IMR-90 (cell line): ENCODE results near the gene CORO1C. TPM values are rescaled to one million over a fixed set of nuclear protein-coding genes. Genes with fewer than 3 reads are reported as not detected.

Experiments used
- ATAC-seq: fragments of 200-7000 bp; cut with Tn5 transposase; 2 replicates; pipeline ENCODE4 v1.9.1; 2020; ENCODE audit warnings: low read depth, mild to moderate bottlenecking, moderate library complexity
- BruUV-seq: library from RNA; stranded (reverse); fragments of 400-500 nt; replicated peaks from 2 replicates; lab custom pipeline; 2021; lab: Mats Ljungman, UMichigan
- CTCF ChIA-PET: fragments of 300-600 bp; formaldehyde crosslinking; extraction: SDS; loops from one replicate; lab custom pipeline; 2021; ENCODE audit warnings: antibody characterized with exemption; lab: Yijun Ruan, JAX
- POLR2A ChIA-PET: fragments of 300-600 bp; sonication (Branson Sonifier 250); formaldehyde crosslinking; loops from one replicate; lab custom pipeline; 2022; ENCODE audit warnings: antibody characterized with exemption; ENCODE audit not compliant: unreplicated experiment; lab: Charles Lee
- DNase-seq: peaks from one replicate; pipeline ENCODE4 v3.0.0; 2013
- H2AFZ ChIP-seq: replicated peaks from 2 replicates; pipeline ENCODE3; 2013; ENCODE audit warnings: low read length, mild to moderate bottlenecking; ENCODE audit not compliant: poor library complexity
- H2AK5ac ChIP-seq: 2 replicates; pipeline ENCODE4 v1.6.1; 2013; ENCODE audit warnings: low read depth, low read length, inconsistent platforms
- H2AK9ac ChIP-seq: replicated peaks from 2 replicates; pipeline ENCODE3; 2013; ENCODE audit warnings: mild to moderate bottlenecking, low read depth, low read length, moderate library complexity; ENCODE audit not compliant: poor library complexity
- H2BK120ac ChIP-seq: 2 replicates; pipeline ENCODE4 v1.6.1; 2013; ENCODE audit warnings: low read depth, low read length, inconsistent platforms
- H2BK15ac ChIP-seq: 3 replicates; pipeline ENCODE4 v1.6.1; 2013; ENCODE audit warnings: low read depth, low read length, inconsistent platforms
- H2BK20ac ChIP-seq: 2 replicates; pipeline ENCODE4 v1.6.1; 2013; ENCODE audit warnings: low read depth, mild to moderate bottlenecking, inconsistent platforms, low read length, moderate library complexity
- H2BK5ac ChIP-seq: 2 replicates; pipeline ENCODE4 v1.6.1; 2013; ENCODE audit warnings: mild to moderate bottlenecking, low read depth, low read length, inconsistent platforms; ENCODE audit not compliant: poor library complexity, severe bottlenecking
- H3K14ac ChIP-seq: replicated peaks from 2 replicates; pipeline ENCODE4 v1.6.1; 2013; ENCODE audit warnings: low read depth, low read length, inconsistent platforms
- H3K18ac ChIP-seq: 2 replicates; pipeline ENCODE4 v1.6.1; 2013; ENCODE audit warnings: low read depth, low read length, control low read depth
- H3K23ac ChIP-seq: 2 replicates; pipeline ENCODE4 v1.6.1; 2013; ENCODE audit warnings: low read depth, low read length, inconsistent platforms
- H3K27ac ChIP-seq: 2 replicates; pipeline ENCODE4 v1.5.1; 2013; ENCODE audit warnings: mild to moderate bottlenecking, control low read depth, low read length; ENCODE audit not compliant: insufficient read depth
- H3K27me3 ChIP-seq: 2 replicates; pipeline ENCODE4 v1.6.1; 2013; ENCODE audit warnings: low read length; ENCODE audit not compliant: control insufficient read depth, insufficient read depth
- H3K36me3 ChIP-seq: 2 replicates; pipeline ENCODE4 v1.6.1; 2013; ENCODE audit warnings: low read length, mixed read lengths; ENCODE audit not compliant: control insufficient read depth, insufficient read depth
- H3K4ac ChIP-seq: 2 replicates; pipeline ENCODE4 v1.6.1; 2013; ENCODE audit warnings: low read depth, low read length, inconsistent platforms
- H3K4me1 ChIP-seq: 2 replicates; pipeline ENCODE4 v1.6.1; 2013; ENCODE audit warnings: low read length, mixed read lengths; ENCODE audit not compliant: control insufficient read depth, insufficient read depth
- H3K4me2 ChIP-seq: 2 replicates; pipeline ENCODE4 v1.6.1; 2013; ENCODE audit warnings: low read depth, mild to moderate bottlenecking, control low read depth, low read length, moderate library complexity
- H3K4me3 ChIP-seq: 2 replicates; pipeline ENCODE4 v1.5.1; 2013; ENCODE audit warnings: low read depth, mild to moderate bottlenecking, control low read depth, low read length, moderate library complexity; ENCODE audit not compliant: insufficient read depth
- H3K56ac ChIP-seq: 2 replicates; pipeline ENCODE4 v1.6.1; 2013; ENCODE audit warnings: low read length, inconsistent platforms; ENCODE audit not compliant: insufficient read depth; ENCODE audit errors: extremely low read depth
- H3K79me1 ChIP-seq, 2 experiments: 2 replicates each; pipeline ENCODE4 v1.6.1; 2013; ENCODE audit warnings: low read length in 2 of 2, inconsistent platforms in 1 of 2, low read depth in 1 of 2
- H3K9ac ChIP-seq: 2 replicates; pipeline ENCODE4 v1.6.1; 2013; ENCODE audit warnings: low read depth, low read length, control low read depth
- H3K9me1 ChIP-seq: 2 replicates; pipeline ENCODE4 v1.6.1; 2013; ENCODE audit warnings: low read length, inconsistent platforms; ENCODE audit not compliant: insufficient read depth
- H3K9me3 ChIP-seq: 2 replicates; pipeline ENCODE4 v1.6.1; 2013; ENCODE audit warnings: low read length; ENCODE audit not compliant: control insufficient read depth, insufficient read depth
- H4K20me1 ChIP-seq: 2 replicates; pipeline ENCODE4 v1.6.1; 2013; ENCODE audit warnings: low read length, inconsistent platforms; ENCODE audit not compliant: insufficient read depth
- H4K5ac ChIP-seq: 2 replicates; pipeline ENCODE4 v1.6.1; 2013; ENCODE audit warnings: mild to moderate bottlenecking, low read depth, low read length, control low read depth
- H4K8ac ChIP-seq, 2 experiments: 2 replicates each; pipeline ENCODE4 v1.6.1; 2013; ENCODE audit warnings: low read depth in 2 of 2, low read length in 2 of 2, control low read depth in 1 of 2, inconsistent platforms in 1 of 2
- H4K91ac ChIP-seq: 2 replicates; pipeline ENCODE4 v1.6.1; 2013; ENCODE audit warnings: low read depth, low read length, inconsistent platforms; ENCODE audit not compliant: insufficient read depth
- ELK1 ChIP-seq: fragments of 150-350 bp; IDR thresholded peaks from 2 replicates; pipeline ENCODE4 v1.6.1; 2016; ENCODE audit warnings: low read depth, mild to moderate bottlenecking, low read length, moderate library complexity, borderline replicate concordance
- WGBS, 2 experiments: methylation state at CpG; one replicate each; pipeline versions ENCODE4 v1.1.5 to v1.1.7; 2013; ENCODE audit warnings: missing lambda C conversion rate in 2 of 2; ENCODE audit not compliant: insufficient read length in 1 of 2; ENCODE audit errors: extremely low coverage in 2 of 2; 5-methylcytosine and 5-hydroxymethylcytosine counted together
- dilution Hi-C: fragments of 300-500 bp; cut with HindIII; formaldehyde crosslinking; loops from one replicate; pipeline ENCODE4 v1.14.3; 2018; ENCODE audit warnings: low sequenced_read_pairs; ENCODE audit not compliant: unreplicated experiment
- in situ Hi-C: fragments of 300-500 bp; cut with MboI; formaldehyde crosslinking; loops from 3 replicates; pipeline ENCODE4 v1.14.3; 2019; ENCODE audit warnings: low sequenced_read_pairs, inconsistent platforms, mixed read lengths
- intact Hi-C: fragments of 100-400 bp; cut with micrococcal nuclease; formaldehyde crosslinking; loops from 2 replicates; pipeline ENCODE4 v1.10.0; 2022
- polyA plus RNA-seq, 3 experiments: library from polyadenylated mRNA; depleted of rRNA; stranded (reverse); fragments of >200 nt; gene quantifications; 2 replicates each; pipeline ENCODE4 v1.2.3, GENCODE V29; 2012; ENCODE audit warnings: low replicate concordance in 1 of 3
- total RNA-seq: library from RNA; depleted of rRNA; stranded (reverse); fragments of >200 nt; gene quantifications from 2 replicates; pipeline ENCODE4 v1.2.3, GENCODE V29; 2012

Gene CORO1C
- total and polyA plus RNA-seq, 2 of the 4 experiments (the other 2 are of a cell fraction) = 675 to 1,100 TPM

GRCh38 chr12:108697905-108698304 lies 33.4 kb downstream of the CORO1C start:
- POLR2A ChIA-PET = interaction anchor here (0.6 kb wide), 1 partner anchor 19 kb away, joined by 3 read pairs; no protein-coding TSS in a partner anchor
- no peak overlapping the region for H3K4me2 ChIP-seq
- peak overlapping the region; percentile 98 for H2BK5ac ChIP-seq
- no CpG with 5 or more reads among the region's 1 CpG for WGBS, 2 experiments
- H4K20me1 ChIP-seq = peaks cover 82% of the 10 kb centered on the region
- CTCF ChIA-PET = no interaction called here
- H4K91ac ChIP-seq = peak overlapping the region; percentile 22; the same call in 1 of the 2 replicates
- peaks cover 24% of the 10 kb centered on the region for H3K9me1 ChIP-seq
- peak overlapping the region in 1 of 2 experiments; percentile 10; a peak in 1 of 4 replicates for H4K8ac ChIP-seq
- no TSS peak for BruUV-seq
- peaks cover 36% of the 10 kb centered on the region for H3K4me1 ChIP-seq
- H3K23ac ChIP-seq = peak overlapping the region; percentile 63; the same call in 1 of the 2 replicates
- in situ Hi-C loops (no loop called here), intact Hi-C loops (no loop called here), dilution Hi-C loops (no loop called here)
- peak overlapping the region; percentile 63; the same call in 1 of the 2 replicates for H2AK5ac ChIP-seq
- H3K56ac ChIP-seq = no peak overlapping the region
- H3K4me3 ChIP-seq = no peak overlapping the region
- H3K36me3 ChIP-seq = peaks cover 31% of the 10 kb centered on the region
- DNase-seq (no peak), ATAC-seq (no peak)
- H3K9ac ChIP-seq = peak overlapping the region; percentile 46; the same call in 1 of the 2 replicates
- H3K79me1 ChIP-seq = peaks cover 0 to 65% of the 10 kb centered on the region in 2 experiments; a peak in 2 of 4 replicates
- 0 out of 2 replicates have a peak overlapping the region, but pooled peaks have one; percentile 51 for H3K18ac ChIP-seq
- TF ChIP-seq ELK1 = no peak
- no peak overlapping the region for H2BK120ac ChIP-seq
- H3K14ac ChIP-seq = peak overlapping the region; percentile 67
- no peak overlapping the region for H2AFZ ChIP-seq
- peak overlapping the region; percentile 45; the same call in 1 of the 2 replicates for H3K27ac ChIP-seq
- H2AK9ac ChIP-seq = no peak overlapping the region
- H4K5ac ChIP-seq = peak overlapping the region; percentile 12; the same call in 1 of the 2 replicates
- peak overlapping the region; percentile 64 for H3K4ac ChIP-seq
- no peak overlapping the region; the same call in 1 of the 2 replicates for H2BK20ac ChIP-seq
- no peak overlapping the region for H2BK15ac ChIP-seq
- no peaks in the 10 kb centered on the region for H3K27me3 ChIP-seq
- no peaks in the 10 kb centered on the region for H3K9me3 ChIP-seq
